Measurements from ENCODE around the gene NIT1. TPM values are rescaled to one million over a fixed set of nuclear protein-coding genes. Genes with fewer than 3 reads are reported as not detected.

NIT1 gene, protein sequence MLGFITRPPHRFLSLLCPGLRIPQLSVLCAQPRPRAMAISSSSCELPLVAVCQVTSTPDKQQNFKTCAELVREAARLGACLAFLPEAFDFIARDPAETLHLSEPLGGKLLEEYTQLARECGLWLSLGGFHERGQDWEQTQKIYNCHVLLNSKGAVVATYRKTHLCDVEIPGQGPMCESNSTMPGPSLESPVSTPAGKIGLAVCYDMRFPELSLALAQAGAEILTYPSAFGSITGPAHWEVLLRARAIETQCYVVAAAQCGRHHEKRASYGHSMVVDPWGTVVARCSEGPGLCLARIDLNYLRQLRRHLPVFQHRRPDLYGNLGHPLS
- total RNA-seq (10 to 100 TPM; 35.6 to 40.4 TPM), polyA plus RNA-seq (10 to 100 TPM; 26.9 to 40.3 TPM)
- long read RNA-seq, donor 1, transcript NIT1-216 (6 exons, 1,351 nt), result minor isoform, 7 of 19 reads
- long read RNA-seq, donor 1, transcript NIT1-203 (7 exons, 1,362 nt), result major isoform, 9 of 19 reads
- long read RNA-seq, donor 1, partial matches to known transcripts, result 0 of 19 reads
- long read RNA-seq, donor 1, other reads (novel, unspliced or antisense), result 0 of 19 reads
- long read RNA-seq, donor 2, partial matches to known transcripts, result 0 of 6 reads
- long read RNA-seq, donor 2, other reads (novel, unspliced or antisense), result 0 of 6 reads
- long read RNA-seq, donor 3, transcript NIT1-203 (7 exons, 1,362 nt), result major isoform, 6 of 10 reads
- long read RNA-seq, donor 3, partial matches to known transcripts, result 0 of 10 reads
- long read RNA-seq, donor 3, other reads (novel, unspliced or antisense), result 0 of 10 reads
- long read RNA-seq, donor 4, transcript NIT1-203 (7 exons, 1,362 nt), result major isoform, 6 of 8 reads
- long read RNA-seq, donor 4, partial matches to known transcripts, result 0 of 8 reads
- long read RNA-seq, donor 4, other reads (novel, unspliced or antisense), result 0 of 8 reads
- long read RNA-seq, donor 5, transcript NIT1-203 (7 exons, 1,362 nt), result minor isoform, 7 of 16 reads
- long read RNA-seq, donor 5, transcript NIT1-216 (6 exons, 1,351 nt), result major isoform, 8 of 16 reads
- long read RNA-seq, donor 5, partial matches to known transcripts, result 0 of 16 reads
- long read RNA-seq, donor 5, other reads (novel, unspliced or antisense), result 0 of 16 reads

DNA sequence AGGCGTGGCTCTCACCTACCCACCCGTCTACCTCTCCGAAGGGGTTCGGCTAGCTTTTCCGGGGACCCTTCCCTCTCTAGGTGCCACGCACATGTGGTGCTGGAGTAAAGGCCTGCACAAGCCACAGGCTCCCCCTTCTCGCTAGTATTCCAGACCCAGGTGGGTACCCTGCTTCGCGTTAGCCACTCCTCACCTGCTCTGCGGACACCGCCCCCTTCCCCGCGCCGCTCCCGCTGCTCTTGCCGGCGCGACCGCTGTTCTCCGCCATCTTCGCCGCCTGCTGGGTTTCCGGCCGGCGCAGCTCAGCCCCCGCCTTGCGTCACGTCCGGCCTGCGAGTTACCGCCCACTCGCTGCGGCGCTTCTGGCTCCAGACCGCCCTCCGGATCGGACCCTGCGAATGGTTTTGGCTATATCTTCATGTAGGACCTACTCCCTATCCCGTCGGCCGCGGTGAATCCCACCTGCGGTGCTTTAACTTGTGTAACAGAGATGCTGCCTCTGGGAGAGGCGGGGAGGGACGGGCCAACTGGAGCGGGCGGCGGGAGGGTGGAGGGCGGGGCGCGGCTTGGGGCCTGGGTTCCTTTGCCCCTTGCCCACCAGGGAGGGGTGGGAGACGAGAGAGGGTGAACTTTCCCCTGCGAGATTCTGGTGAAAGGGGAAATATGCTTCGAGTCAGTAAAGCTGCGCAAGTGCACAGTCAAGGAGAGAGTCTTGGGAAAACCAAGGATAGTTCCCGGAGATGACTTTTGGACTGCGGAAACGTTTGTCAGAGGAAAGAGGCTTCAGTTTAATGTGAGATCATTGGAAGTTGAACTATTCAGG, at the start of gene NIT1, which contains the start of gene PFDN2:
NIT1 (plus strand) TSS at position 347 of the 823 bp plus-strand sequence; CDS start at position 419, 72 bp downstream.
PFDN2 (minus strand) TSS at position 279 of the 823 bp plus-strand sequence; CDS start at position 268, 11 bp downstream.
- WGBS, 2 donors, result 0 to 1% methylated on average over 58 of the region's 58 CpGs
- ATAC-seq (ENCODE audit: insufficient read depth, low FRiP score) (peak; percentile 90), DNase-seq (peak; percentile 91 to 92 (median 92))
- TF ChIP-seq CTCF (IDR thresholded peaks at IDR 0.05; ENCODE audit: control extremely low read depth, extremely low read depth), result no peak
- peaks cover 9 to 27% (median 19%) of the 10 kb centered on the region in 5 donors for H3K4me1 ChIP-seq (ENCODE audit: control insufficient read depth in 5 of 5, insufficient read depth in 5 of 5, low read length in 5 of 5)
- H3K9me3 ChIP-seq (ENCODE audit: control insufficient read depth in 4 of 4, insufficient read depth in 3 of 4, low read length in 3 of 4), result no peaks in the 10 kb centered on the region
- peak within 1 kb of the TSS; percentile 100 for H3K4me3 ChIP-seq
- H3K36me3 ChIP-seq (ENCODE audit: control insufficient read depth in 4 of 4, insufficient read depth in 4 of 4, low read length in 4 of 4), result peaks cover 7 to 27% (median 21%) of the 10 kb centered on the region in 4 donors
- H3K9ac ChIP-seq (ENCODE audit: insufficient read depth in 1 of 2, low read length in 2 of 2), result peak within 1 kb of the TSS; percentile 94
- H3K27me3 ChIP-seq (ENCODE audit: control insufficient read depth in 3 of 3, insufficient read depth in 3 of 3, low read length in 2 of 3), result no peaks in the 10 kb centered on the region
- peak within 1 kb of the TSS; percentile 90 to 97 for H3K27ac ChIP-seq (ENCODE audit: low read depth in 1 of 2, low read length in 1 of 2)

- H3K36me3 ChIP-seq (ENCODE audit: control insufficient read depth in 4 of 4, insufficient read depth in 4 of 4, low read length in 4 of 4), result no peaks in the 10 kb centered on the region
- peak in 1 of 3 donors; percentile 25 for DNase-seq
- no peak overlapping the region for H3K9ac ChIP-seq (ENCODE audit: insufficient read depth in 1 of 2, low read length in 2 of 2)
- WGBS, 2 donors, result 21 to 39% methylated on average over 10 of the region's 10 CpGs
- peaks cover 0 to 4% (median 0%) of the 10 kb centered on the region in 3 donors for H3K27me3 ChIP-seq (ENCODE audit: control insufficient read depth in 3 of 3, insufficient read depth in 3 of 3, low read length in 2 of 3)
- H3K4me1 ChIP-seq (ENCODE audit: control insufficient read depth in 5 of 5, insufficient read depth in 5 of 5, low read length in 5 of 5), result peaks cover 0 to 2% (median 0%) of the 10 kb centered on the region in 5 donors
- TF ChIP-seq CTCF (IDR thresholded peaks at IDR 0.05; ENCODE audit: control extremely low read depth, extremely low read depth), result no peak
- H3K9me3 ChIP-seq (ENCODE audit: control insufficient read depth in 4 of 4, insufficient read depth in 3 of 4, low read length in 3 of 4), result no peaks in the 10 kb centered on the region
- H3K4me3 ChIP-seq, result peak overlapping the region; percentile 37
- peak overlapping the region in 1 of 2 donors; percentile 89 for H3K27ac ChIP-seq (ENCODE audit: low read depth in 1 of 2, low read length in 1 of 2)
- ATAC-seq (ENCODE audit: insufficient read depth, low FRiP score), result peak; percentile 78
Measured at GRCh38 chr1:161068306-161069234, 49.3 kb upstream of the NIT1 start.
